IPS-15b (cell line): Measurements from ENCODE around the gene CFAP251.

ENCODE experiments used
- H3K27me3 ChIP-seq: one replicate; pipeline ENCODE4 v1.6.1; 2013; ENCODE audit warnings: low read length; ENCODE audit not compliant: control insufficient read depth, insufficient read depth
- H3K36me3 ChIP-seq: one replicate; pipeline ENCODE4 v1.6.1; 2013; ENCODE audit warnings: low read length; ENCODE audit not compliant: control insufficient read depth, insufficient read depth
- H3K4me1 ChIP-seq: one replicate; pipeline ENCODE4 v1.6.1; 2013; ENCODE audit warnings: mild to moderate bottlenecking, low read length; ENCODE audit not compliant: control insufficient read depth, insufficient read depth
- H3K4me3 ChIP-seq: one replicate; pipeline ENCODE4 v1.5.1; 2013; ENCODE audit warnings: low read depth, low read length
- H3K9ac ChIP-seq: one replicate; pipeline ENCODE4 v1.6.1; 2013; ENCODE audit warnings: low read depth, mild to moderate bottlenecking, low read length
- H3K9me3 ChIP-seq: one replicate; pipeline ENCODE4 v1.6.1; 2013; ENCODE audit warnings: mild to moderate bottlenecking, low read length; ENCODE audit not compliant: control insufficient read depth, insufficient read depth

CFAP251 gene

DNA sequence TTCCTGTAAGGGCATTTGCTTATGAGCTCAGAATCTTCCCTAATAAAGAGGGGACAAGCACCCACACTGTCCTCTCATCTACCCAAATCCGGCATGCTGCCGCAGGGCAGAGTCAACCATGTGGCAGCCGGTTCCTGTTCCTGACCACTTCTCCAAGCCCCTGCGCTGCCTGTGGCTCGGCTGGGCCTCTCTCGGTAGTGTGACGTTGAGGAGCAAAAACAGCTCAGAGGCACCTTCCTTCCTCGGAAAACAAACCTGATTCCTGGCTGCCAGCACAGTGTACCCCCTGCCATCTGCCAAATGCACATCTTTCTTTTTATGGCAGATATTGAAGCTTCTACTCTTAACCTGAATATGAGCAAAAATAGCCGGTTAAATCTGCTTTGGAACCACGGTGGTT lies 50.5 kb downstream of the CFAP251 start:
- no peaks in the 10 kb centered on the region for H3K27me3 ChIP-seq
- no peaks in the 10 kb centered on the region for H3K9me3 ChIP-seq
- no peaks in the 10 kb centered on the region for H3K4me1 ChIP-seq
- no peaks in the 10 kb centered on the region for H3K36me3 ChIP-seq
- no peak overlapping the region for H3K9ac ChIP-seq
- no peak overlapping the region for H3K4me3 ChIP-seq

DNA sequence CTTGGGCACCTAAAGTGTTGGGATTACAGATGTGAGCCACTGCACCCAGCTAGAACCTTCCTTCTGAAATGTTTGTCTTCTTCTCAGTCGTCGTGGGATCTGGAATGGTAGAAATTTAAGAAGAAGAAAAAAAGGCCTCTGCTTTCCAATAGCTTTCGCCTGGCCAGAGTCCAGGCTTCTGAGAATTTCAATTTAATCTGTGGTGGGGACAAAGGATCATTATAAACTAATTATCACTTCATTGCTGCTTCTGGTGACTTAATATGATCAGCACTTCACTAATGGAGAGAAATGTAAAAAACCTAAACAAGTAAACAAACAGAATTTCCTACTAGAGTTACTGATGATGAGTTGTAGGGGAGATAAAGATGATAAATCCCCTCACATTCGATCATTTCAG lies 51.3 kb downstream of the CFAP251 start:
- Histone ChIP-seq H3K4me3 (no peak overlapping the region), H3K9me3 (no peaks in the 10 kb centered on the region), H3K36me3 (no peaks in the 10 kb centered on the region), H3K9ac (no peak overlapping the region), H3K4me1 (no peaks in the 10 kb centered on the region), H3K27me3 (no peaks in the 10 kb centered on the region)

GRCh38 chr12:121970581-121971300 lies 52.3 kb downstream of the CFAP251 start:
- Histone ChIP-seq H3K4me3 (no peak overlapping the region), H3K9me3 (no peaks in the 10 kb centered on the region), H3K27me3 (no peaks in the 10 kb centered on the region), H3K9ac (no peak overlapping the region), H3K4me1 (no peaks in the 10 kb centered on the region), H3K36me3 (no peaks in the 10 kb centered on the region)

- Histone ChIP-seq H3K4me3 (no peak overlapping the region), H3K9ac (no peak overlapping the region), H3K9me3 (no peaks in the 10 kb centered on the region), H3K27me3 (no peaks in the 10 kb centered on the region), H3K4me1 (no peaks in the 10 kb centered on the region), H3K36me3 (no peaks in the 10 kb centered on the region)
Observed at GRCh38 chr12:121974026-121974985, 55.9 kb downstream of the CFAP251 start.

DNA sequence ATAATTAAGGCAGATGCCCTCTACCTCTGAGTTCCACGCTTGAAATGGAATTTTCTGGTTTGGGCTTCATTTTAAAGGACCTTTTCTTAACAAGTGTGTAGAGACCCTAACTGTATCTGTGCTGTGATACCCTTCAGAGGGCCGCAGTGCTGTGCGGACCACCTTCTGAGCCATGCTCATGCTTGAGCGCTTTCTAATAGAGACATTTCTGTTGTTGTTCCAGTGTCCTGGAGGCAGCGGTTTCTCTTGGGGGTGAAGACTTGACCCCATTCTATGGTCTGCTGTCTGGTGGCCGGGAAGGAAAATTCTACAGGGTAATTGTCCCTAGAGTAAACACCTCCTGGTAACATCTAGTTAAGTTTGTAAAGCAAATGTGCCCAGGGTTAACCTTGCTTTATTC lies 56.6 kb downstream of the CFAP251 start:
- no peaks in the 10 kb centered on the region for H3K4me1 ChIP-seq
- H3K27me3 ChIP-seq = no peaks in the 10 kb centered on the region
- H3K9ac ChIP-seq = no peak overlapping the region
- H3K36me3 ChIP-seq = no peaks in the 10 kb centered on the region
- H3K4me3 ChIP-seq = no peak overlapping the region
- H3K9me3 ChIP-seq = no peaks in the 10 kb centered on the region

DNA sequence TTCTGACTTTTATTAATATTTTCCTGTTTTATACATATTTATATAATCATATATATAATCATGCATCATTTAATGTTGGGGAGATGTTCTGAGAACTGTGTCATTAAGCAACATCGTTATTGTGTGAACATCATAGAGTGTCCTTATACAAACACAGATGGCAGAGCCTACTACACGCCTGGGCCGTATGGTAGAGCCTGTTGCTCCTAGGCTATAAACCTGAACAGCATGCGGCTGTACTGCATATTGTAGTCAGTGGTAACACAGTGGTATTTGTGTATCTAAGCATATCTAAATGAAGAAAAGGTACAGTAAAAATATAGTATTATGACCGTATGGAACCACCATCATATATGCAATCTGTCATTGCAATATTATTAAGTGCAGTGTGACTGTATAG lies 58.6 kb downstream of the CFAP251 start:
- Histone ChIP-seq H3K36me3 (no peaks in the 10 kb centered on the region), H3K4me1 (no peaks in the 10 kb centered on the region), H3K27me3 (no peaks in the 10 kb centered on the region), H3K9ac (no peak overlapping the region), H3K9me3 (no peaks in the 10 kb centered on the region), H3K4me3 (no peak overlapping the region)

DNA sequence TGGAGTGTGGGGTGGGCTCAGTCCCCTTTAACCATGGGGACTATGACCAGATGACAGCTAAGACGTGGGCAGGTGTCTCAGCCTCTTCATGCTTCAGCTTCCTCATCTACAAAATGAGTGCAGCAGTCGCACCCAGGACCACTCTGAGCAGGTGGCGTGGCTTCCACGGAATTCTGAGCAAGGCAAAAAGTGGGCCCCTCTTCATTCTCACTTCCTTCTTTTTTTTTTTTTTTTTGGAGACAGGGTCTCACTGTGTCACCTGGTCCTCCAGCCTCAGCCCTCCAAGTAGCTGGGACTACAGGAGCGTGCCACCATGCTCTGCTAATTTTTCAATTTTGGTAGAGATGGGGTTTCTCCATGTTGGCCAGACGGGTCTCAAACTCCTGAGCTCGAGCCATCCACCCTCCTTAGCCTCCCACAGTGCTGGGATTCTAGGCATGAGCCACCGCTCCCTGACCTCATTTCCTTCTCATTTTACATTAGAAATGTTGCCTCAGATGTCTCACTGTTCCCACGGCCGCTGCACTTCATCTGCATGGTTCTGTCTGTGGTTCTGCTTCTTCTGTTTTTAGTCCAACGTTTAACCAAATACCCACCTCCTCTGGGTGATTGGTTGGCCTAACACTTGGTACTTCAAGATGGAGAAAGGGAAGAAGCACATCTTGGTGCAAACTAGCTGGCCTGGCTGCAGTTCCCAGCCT lies 61.9 kb downstream of the CFAP251 start:
- Histone ChIP-seq H3K4me1 (no peaks in the 10 kb centered on the region), H3K9me3 (no peaks in the 10 kb centered on the region), H3K36me3 (no peaks in the 10 kb centered on the region), H3K4me3 (no peak overlapping the region), H3K27me3 (no peaks in the 10 kb centered on the region), H3K9ac (no peak overlapping the region)

DNA sequence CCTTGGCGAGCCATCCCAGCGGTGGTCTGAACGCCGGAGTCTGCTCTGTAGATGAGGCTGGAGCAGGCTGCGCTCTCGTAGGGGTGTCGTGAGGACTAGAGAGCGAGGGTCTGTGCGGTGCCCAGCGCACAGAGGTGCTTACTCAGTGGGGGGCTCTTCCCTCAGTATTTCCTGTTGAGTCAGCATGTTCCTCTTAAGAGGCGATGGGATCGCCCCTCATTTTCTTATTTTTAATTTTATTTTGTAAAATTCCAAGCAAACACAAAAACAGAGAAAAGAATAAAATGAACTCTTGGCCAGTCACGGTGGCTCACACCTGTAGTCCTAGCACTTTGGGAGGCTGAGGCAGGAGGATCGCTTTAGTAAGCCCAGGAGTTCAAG lies 62.5 kb downstream of the CFAP251 start:
- Histone ChIP-seq H3K36me3 (no peaks in the 10 kb centered on the region), H3K4me3 (no peak overlapping the region), H3K27me3 (no peaks in the 10 kb centered on the region), H3K4me1 (no peaks in the 10 kb centered on the region), H3K9me3 (no peaks in the 10 kb centered on the region), H3K9ac (no peak overlapping the region)

DNA sequence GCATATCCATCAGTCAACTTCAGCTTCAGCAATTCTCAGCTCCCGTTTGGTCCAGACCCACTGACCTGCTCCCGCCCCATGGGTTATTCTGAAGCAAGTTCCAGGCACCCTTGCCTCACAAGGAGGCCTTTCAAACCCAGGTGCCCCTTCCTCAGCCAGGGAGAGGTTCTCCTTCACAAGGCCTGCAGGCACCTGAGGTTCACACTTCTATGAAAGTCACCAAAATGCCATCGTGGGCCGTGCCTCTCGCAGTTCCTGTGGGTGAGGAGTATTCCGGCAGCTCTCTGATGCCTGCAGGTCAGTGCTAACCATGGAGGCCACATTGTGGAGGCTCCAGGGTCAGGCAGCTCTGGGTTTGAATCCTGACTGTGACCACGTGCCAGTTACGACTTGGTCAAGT lies 63.1 kb downstream of the CFAP251 start:
- H3K4me1 ChIP-seq = no peaks in the 10 kb centered on the region
- H3K36me3 ChIP-seq = no peaks in the 10 kb centered on the region
- H3K4me3 ChIP-seq = no peak overlapping the region
- H3K27me3 ChIP-seq = no peaks in the 10 kb centered on the region
- H3K9ac ChIP-seq = no peak overlapping the region
- no peaks in the 10 kb centered on the region for H3K9me3 ChIP-seq

DNA sequence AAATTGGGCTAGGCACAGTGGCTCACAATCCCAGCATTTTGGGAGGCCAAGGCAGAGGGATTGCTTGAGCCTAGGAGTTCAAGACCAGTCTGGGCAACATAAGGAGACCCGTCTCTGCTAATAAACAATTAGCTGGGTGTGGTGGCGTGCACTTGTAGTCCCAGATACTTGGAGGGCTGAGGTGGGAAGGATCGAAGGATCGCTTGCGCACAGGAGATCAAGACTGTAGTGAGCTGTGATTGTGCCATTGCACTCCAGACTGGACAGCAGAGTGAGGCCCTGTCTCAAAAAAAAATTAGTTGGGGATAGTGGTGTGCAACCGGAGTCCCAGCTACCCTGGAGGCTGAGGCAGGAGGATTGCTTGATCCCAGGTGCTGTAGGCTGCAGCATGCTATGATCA lies 64.6 kb downstream of the CFAP251 start:
- Histone ChIP-seq H3K4me1 (no peaks in the 10 kb centered on the region), H3K4me3 (no peak overlapping the region), H3K27me3 (no peaks in the 10 kb centered on the region), H3K36me3 (no peaks in the 10 kb centered on the region), H3K9ac (no peak overlapping the region), H3K9me3 (no peaks in the 10 kb centered on the region)

GRCh38 chr12:121983536-121984210 lies 65.3 kb downstream of the CFAP251 start:
- Histone ChIP-seq H3K9ac (no peak overlapping the region), H3K4me1 (no peaks in the 10 kb centered on the region), H3K9me3 (no peaks in the 10 kb centered on the region), H3K36me3 (no peaks in the 10 kb centered on the region), H3K4me3 (no peak overlapping the region), H3K27me3 (no peaks in the 10 kb centered on the region)
